GM19238 (cell line): Measurements from ENCODE around the gene IKBKE.

Source experiments
- DNase-seq: peaks from one replicate; pipeline ENCODE4 v3.0.0; 2011; ENCODE audit warnings: low spot score; ENCODE audit not compliant: insufficient read length

IKBKE gene

GRCh38 chr1:206512058-206512850 is 42.0 kb downstream of the IKBKE start:
- no peak for DNase-seq

DNA sequence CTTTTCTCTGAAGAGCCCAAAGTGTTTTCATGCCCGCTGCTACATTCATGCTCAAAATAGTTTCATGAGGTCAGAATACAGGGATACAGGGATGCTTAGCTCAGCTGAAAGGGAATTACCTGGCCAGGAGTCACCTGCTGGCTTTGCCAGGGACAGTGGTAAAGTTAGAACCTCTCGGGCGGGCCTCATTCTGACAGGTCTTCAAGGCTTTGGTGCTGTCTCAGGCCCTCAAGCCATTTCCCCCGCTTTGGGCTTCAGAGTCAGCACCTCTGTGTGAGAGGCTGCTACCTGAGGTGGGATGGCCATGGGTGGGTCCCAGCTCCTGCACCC is 42.5 kb downstream of the IKBKE start:
- no peak for DNase-seq

DNA sequence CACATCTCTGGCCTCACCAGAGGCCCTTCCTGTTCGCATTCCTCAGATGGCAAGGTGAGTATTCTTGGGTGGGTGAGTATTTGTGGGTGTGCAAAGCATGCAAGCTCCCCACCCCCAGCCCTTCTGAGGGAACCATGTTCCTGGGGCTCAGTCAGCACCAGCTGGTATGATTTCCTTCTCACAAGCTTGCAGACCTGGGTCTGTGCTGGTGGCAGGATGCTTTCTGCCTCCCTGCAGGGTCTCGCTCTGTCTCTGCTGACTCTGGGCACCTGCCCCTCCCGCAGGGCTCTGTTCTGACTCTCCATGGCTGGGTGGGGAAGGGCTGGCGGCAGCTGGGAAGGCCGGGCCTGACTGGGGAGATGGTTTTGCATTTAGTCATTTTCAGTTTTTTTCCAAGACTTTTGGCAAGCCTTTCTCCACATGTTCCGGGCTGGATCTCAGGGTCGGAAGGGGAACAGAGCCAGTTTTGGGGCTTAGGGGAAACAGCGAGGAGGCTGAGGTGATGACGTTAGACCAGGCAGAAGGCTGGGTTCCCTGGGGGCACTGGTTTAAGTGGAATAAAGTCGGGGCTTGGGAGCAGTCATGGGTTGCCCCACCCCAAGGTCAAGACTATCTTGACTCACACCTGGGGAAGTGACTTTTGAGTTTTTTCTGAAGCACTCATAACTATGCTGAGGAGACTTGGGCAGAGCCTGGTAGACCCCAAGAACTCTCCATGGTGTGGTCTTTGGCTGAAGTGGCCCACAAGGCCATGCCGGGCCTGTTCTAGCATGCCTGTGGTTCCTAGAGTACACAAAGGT is 43.2 kb downstream of the IKBKE start:
- no peak for DNase-seq

- no peak for DNase-seq
Observed at GRCh38 chr1:206514813-206515387, 44.6 kb downstream of the IKBKE start.

GRCh38 chr1:206516728-206516990 is 46.4 kb downstream of the IKBKE start:
- DNase-seq = no peak

- no peak for DNase-seq
Observed at GRCh38 chr1:206517784-206518183, 47.5 kb downstream of the IKBKE start.

DNA sequence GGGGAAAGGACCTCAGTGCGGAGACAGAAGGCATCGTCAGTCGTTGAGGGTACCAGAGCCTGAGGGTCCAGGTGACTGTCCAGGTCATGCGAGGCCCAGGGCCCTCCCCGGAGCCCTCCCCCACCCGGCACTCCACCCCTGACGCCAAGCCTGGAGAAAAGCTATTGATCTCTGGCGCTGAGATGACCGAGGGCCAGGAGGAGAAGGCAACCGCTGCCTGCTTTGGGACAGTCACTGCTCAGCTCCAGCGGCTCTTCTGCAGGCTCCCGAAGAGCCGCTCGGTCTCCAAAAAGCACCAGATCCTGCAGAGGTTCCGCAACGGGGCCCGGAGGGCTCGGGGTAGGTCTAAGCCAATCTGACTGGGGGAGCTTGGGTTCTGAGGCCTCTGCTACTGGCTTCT is 47.9 kb downstream of the IKBKE start:
- DNase-seq = no peak

DNA sequence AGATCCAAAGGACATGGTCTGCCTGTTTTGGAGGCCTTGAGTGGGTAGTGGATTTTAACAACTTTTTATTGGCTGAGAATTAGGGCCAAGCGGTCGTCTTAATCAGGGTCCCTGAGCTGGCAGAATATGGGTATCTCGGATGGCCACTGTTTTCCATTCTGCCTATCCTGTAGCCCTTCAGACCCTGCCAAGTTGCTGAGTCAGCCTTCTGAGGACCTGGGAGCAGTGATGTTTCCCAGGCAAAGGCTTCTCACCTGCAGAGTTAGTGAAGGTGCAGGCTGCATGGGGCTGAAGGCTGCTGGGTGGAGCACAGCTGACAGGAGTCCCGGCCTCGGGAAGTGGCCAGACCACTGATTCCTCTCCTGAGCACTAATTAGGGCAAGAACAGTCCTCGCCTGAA is 48.5 kb downstream of the IKBKE start:
- DNase-seq = no peak

GRCh38 chr1:206521127-206521526 is 50.9 kb downstream of the IKBKE start:
- no peak for DNase-seq

DNA sequence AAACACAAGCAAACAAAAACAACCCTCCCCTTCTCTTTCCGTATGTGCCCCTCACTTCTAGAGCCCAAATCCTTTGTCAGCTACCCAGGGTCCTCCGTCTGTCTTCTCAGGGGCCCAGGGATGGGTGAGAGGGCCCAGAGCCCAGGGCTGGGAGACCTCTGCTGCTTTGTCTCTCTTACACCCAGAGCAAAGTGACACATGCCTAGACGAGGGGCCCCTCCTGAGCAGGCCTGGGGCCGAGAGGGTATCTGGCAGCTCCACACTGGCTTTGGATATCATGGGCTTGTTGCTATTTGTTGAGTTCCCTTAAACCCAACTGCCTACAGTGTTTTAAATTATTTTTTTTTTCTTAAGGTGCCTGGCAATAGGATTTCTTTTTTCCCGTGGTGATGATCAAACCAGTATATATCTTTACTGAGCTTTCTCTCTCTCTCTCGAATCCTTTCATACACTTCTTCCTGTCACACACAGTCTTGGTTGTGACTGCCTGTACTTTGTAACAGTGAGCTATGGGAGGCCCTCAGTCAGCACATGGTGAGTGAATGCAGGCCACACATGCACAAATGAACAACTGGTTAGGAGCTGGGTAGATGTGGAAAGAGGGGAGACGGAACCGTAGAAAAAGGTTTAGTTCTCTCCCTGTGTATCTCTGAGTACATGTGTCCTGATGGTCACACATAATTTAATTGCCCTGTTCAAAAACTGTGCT is 51.6 kb downstream of the IKBKE start:
- DNase-seq = no peak

DNA sequence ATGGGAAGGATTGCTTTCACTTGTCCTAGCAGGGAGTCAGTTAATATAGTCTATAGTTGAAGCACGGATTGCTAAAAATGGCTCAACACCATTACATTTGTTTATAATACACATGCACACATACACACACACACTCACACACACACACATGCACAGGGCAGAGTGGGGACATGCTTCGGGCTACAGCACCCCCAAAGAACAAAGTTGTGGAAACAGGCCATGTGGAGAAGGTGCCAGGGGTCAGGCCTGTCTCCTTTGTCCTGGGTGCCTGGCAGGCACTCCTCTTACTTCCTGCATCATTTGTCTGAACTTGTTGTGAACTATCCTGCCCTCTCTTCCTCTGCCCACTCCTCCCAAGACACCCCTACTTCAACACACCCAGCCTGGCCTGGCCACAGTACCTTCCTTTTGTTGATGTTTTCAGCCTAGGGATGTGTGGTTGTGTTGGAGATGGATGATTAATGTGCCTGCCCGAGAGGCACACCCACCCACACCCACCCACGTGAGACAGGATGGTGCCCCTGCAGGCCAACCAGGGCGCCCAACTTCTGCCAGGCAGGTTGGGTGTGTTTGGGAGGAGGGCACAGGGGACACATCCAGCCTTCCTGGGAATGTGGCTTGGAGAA is 54.6 kb downstream of the IKBKE start:
- DNase-seq = no peak

DNA sequence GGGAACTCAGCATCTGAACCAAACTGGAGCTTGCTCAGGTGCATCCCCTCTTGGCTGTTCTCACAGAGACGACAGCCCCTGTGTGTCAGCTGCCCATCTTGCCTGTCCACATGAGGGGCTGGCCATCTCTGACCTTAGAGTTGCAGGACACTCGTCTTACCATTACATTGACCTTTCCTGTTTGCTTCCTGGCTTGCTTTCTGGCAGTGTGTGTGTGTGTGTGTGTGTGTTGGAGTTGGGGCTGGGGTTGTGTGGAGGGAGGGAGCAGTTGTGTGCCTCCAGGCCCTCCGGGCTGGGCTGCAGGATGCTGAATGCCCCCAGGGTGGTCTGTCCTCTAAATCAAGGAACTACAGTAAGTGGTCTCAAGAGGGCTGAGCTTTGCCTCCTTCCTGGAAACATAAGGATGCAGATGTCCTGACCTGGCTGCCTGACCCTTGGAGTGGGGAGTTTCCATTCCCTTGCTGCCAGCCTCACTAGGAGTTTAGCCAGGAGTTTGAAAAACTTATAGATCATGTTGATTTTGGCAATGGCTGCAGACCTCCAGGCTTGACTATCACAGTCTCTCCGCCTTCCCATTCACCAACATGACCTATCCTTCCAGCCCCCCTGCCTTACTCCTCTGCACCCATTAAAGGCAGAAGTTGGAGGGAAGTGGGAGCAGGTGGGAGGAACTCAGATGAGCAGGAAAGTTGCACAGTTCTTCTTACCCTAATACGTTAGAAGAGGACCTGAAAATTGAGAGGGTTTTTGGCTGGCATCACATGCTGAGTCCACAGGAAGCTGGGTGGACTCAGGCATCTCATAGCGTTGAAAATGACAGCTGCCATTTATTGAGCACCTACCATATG is 56.0 kb downstream of the IKBKE start:
- DNase-seq = no peak

DNA sequence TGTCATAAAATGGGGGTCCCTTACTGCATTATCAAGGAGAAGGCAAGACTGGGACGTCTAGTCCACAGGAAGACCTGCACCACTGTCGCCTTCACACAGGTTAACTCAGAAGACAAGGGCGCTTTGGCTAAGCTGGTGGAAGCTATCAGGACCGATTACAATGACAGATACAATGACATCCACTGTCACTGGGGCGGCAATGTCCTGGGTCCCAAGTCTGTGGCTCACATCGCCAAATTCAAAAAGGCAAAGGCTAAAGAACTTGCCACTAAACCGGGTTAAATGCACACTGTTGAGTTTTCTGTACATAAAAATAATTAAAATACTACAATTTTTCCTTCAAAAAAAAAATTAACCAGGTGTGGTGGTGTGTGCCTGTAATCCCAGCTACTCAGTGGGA is 59.1 kb downstream of the IKBKE start:
- DNase-seq = no peak

GRCh38 chr1:206532368-206532767 is 62.1 kb downstream of the IKBKE start:
- DNase-seq = no peak

DNA sequence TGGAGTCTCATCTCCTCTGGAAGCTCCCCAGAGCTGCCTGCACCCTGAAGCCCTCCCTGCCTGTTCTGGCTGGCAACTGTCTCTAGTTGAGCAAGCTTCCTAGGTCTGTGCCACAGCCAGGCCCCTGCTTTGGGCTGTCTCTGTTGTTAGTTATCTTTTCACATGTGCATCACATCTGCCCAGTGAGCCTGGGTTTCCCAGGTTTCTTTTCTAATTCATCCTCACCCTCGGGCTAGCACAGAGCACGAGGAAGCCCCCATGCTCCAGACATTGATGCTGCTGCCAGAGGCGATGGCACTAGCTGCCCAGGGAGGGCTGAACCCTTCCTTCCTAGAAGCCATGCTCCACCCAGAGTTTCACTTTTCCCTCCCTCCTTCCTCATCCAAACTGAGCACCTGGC is 64.3 kb downstream of the IKBKE start:
- no peak for DNase-seq

- no peak for DNase-seq
Observed at GRCh38 chr1:206535853-206536188, 65.5 kb downstream of the IKBKE start.

GRCh38 chr1:206537141-206537540 is 66.9 kb downstream of the IKBKE start:
- no peak for DNase-seq

DNA sequence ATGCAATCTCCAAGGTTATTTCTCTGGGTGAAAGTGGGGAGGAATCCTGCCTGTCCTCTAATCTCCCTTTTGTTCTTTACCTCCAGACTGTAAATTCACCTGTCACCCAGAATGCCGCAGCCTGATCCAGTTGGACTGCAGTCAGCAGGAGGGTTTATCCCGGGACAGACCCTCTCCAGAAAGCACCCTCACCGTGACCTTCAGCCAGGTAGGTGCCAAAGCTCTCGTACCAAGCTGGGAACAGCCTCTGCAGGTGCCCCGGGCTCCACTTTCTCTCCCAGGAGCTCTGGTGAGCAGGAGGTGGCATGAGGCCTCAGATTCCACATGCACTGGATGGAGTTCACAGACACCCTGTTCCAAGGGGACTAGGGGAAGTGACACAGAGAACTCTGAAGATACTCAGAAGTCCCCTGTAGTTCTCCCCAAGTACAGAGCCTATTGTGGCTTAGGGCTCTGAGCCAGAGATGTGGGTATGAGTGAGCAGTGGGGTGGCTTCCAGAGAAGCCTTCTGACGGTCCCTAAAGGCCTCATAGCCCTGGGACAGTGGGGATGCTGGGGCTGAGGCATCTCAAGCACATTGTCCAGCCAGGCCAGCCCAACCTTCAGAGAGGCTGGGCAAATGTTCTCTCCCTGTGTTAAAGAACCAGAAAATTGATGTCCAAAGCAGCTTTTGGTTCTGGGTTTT is 68.0 kb downstream of the IKBKE start:
- DNase-seq = no peak

- DNase-seq = no peak
Observed at GRCh38 chr1:206538901-206539640, 68.8 kb downstream of the IKBKE start.
